GM23338 (cell line): ENCODE data around the gene SUGCT. TPM values are rescaled to one million over a fixed set of nuclear protein-coding genes. Genes with fewer than 3 reads are reported as not detected.

Experiments used
- ATAC-seq: fragments of 200-7000 bp; cut with Tn5 transposase; 3 replicates; pipeline ENCODE4 v1.9.1; 2020
- DNase-seq: peaks from one replicate; pipeline ENCODE4 v3.0.0-alpha.2; 2015; ENCODE audit warnings: low spot score
- H2AFZ ChIP-seq: fragments of 200-600 bp; sonication (generic); 2 replicates; pipeline ENCODE4 v1.8.0; 2016; ENCODE audit warnings: antibody characterized with exemption, mild to moderate bottlenecking, moderate library complexity
- H3F3A ChIP-seq: fragments of 200-600 bp; sonication (generic); replicated peaks from 2 replicates; pipeline ENCODE4 v1.8.0; 2017; ENCODE audit warnings: antibody characterized with exemption, mixed run types, low read depth
- H3K27ac ChIP-seq: fragments of 200-600 bp; sonication (generic); 2 replicates; pipeline ENCODE4 v1.6.1; 2016; ENCODE audit warnings: low read depth
- H3K27me3 ChIP-seq: fragments of 200-600 bp; sonication (generic); 2 replicates; pipeline ENCODE4 v1.8.0; 2016; ENCODE audit warnings: mild to moderate bottlenecking, mixed run types, moderate library complexity; ENCODE audit not compliant: insufficient read depth
- H3K36me3 ChIP-seq: fragments of 200-600 bp; sonication (generic); 2 replicates; pipeline ENCODE4 v1.8.0; 2016; ENCODE audit warnings: mild to moderate bottlenecking; ENCODE audit not compliant: insufficient read depth
- H3K4me1 ChIP-seq: fragments of 200-600 bp; sonication (generic); 2 replicates; pipeline ENCODE4 v1.8.0; 2016; ENCODE audit warnings: mild to moderate bottlenecking, moderate library complexity; ENCODE audit not compliant: insufficient read depth
- H3K4me2 ChIP-seq: fragments of 200-600 bp; sonication (generic); 2 replicates; pipeline ENCODE4 v1.7.1; 2017; ENCODE audit warnings: mixed run types
- H3K4me3 ChIP-seq: fragments of 200-600 bp; sonication (generic); 2 replicates; pipeline ENCODE4 v1.6.1; 2016; ENCODE audit warnings: mixed run types
- H3K79me2 ChIP-seq: fragments of 200-600 bp; sonication (generic); replicated peaks from 2 replicates; pipeline ENCODE4 v1.8.0; 2017; ENCODE audit warnings: mild to moderate bottlenecking; ENCODE audit not compliant: insufficient read depth
- H3K9me2 ChIP-seq: fragments of 200-600 bp; sonication (generic); 2 replicates; pipeline ENCODE4 v1.8.0; 2017; ENCODE audit not compliant: insufficient read depth
- H4K20me1 ChIP-seq: fragments of 200-600 bp; sonication (generic); replicated peaks from 2 replicates; pipeline ENCODE4 v1.8.0; 2017; ENCODE audit warnings: mild to moderate bottlenecking; ENCODE audit not compliant: insufficient read depth
- H3K27ac Mint-ChIP-seq: 2 replicates; pipeline ENCODE4 v1.8.0; 2020; ENCODE audit warnings: inconsistent platforms, mild to moderate bottlenecking, moderate library complexity, mixed read lengths
- H3K27me3 Mint-ChIP-seq: 3 replicates; pipeline ENCODE4 v1.8.0; 2022; ENCODE audit warnings: low read depth, mild to moderate bottlenecking, moderate library complexity, mixed read lengths, inconsistent platforms; ENCODE audit not compliant: insufficient read depth, poor library complexity
- H3K36me3 Mint-ChIP-seq: 3 replicates; pipeline ENCODE4 v1.8.0; 2021; ENCODE audit warnings: low read depth, mild to moderate bottlenecking, inconsistent platforms, moderate library complexity, mixed read lengths
- H3K4me1 Mint-ChIP-seq: 3 replicates; pipeline ENCODE4 v1.8.0; 2020; ENCODE audit warnings: mild to moderate bottlenecking, inconsistent platforms, mixed read lengths
- H3K4me3 Mint-ChIP-seq: 3 replicates; pipeline ENCODE4 v1.8.0; 2021; ENCODE audit warnings: moderate library complexity, mild to moderate bottlenecking, inconsistent platforms, mixed read lengths
- H3K9me3 Mint-ChIP-seq: 3 replicates; pipeline ENCODE4 v1.8.0; 2020; ENCODE audit warnings: moderate library complexity, mild to moderate bottlenecking, inconsistent platforms, mixed read lengths
- CREB1 ChIP-seq: fragments of 250-450 bp; sonication (Bioruptor Pico); IDR thresholded peaks from 2 replicates; pipeline ENCODE4 v1.5.0; 2020; ENCODE audit warnings: low read depth, mild to moderate bottlenecking, moderate library complexity
- EZH2 ChIP-seq: fragments of 200-600 bp; sonication (generic); IDR thresholded peaks from one replicate; pipeline ENCODE4 v1.8.0; 2017; ENCODE audit warnings: antibody characterized with exemption, mild to moderate bottlenecking, low read depth; ENCODE audit not compliant: unreplicated experiment
- EZH2phosphoT487 ChIP-seq: fragments of 200-600 bp; sonication (generic); IDR thresholded peaks from one replicate; pipeline ENCODE4 v1.8.1; 2018; ENCODE audit warnings: antibody characterized with exemption; ENCODE audit not compliant: unreplicated experiment
- JUNB ChIP-seq: IDR thresholded peaks from one replicate; pipeline ENCODE4 v1.6.1; 2016; ENCODE audit warnings: antibody characterized with exemption; ENCODE audit not compliant: unreplicated experiment
- NANOG ChIP-seq: IDR thresholded peaks from 2 replicates; pipeline ENCODE4 v1.6.1; 2016; ENCODE audit warnings: antibody characterized with exemption, borderline replicate concordance
- POLR2AphosphoS5 ChIP-seq: IDR thresholded peaks from 2 replicates; pipeline ENCODE4 v1.6.1; 2016; ENCODE audit warnings: antibody characterized with exemption, low read depth
- STAT1 ChIP-seq: IDR thresholded peaks from one replicate; pipeline ENCODE4 v1.6.1; 2016; ENCODE audit warnings: antibody characterized with exemption; ENCODE audit not compliant: unreplicated experiment
- ZNF114 ChIP-seq: fragments of 250-450 bp; sonication (Bioruptor Pico); IDR thresholded peaks from 2 replicates; pipeline ENCODE4 v1.5.0; 2020; ENCODE audit warnings: mild to moderate bottlenecking, moderate library complexity
- ZNF331 ChIP-seq: fragments of 250-450 bp; sonication (Bioruptor Pico); IDR thresholded peaks from 2 replicates; pipeline ENCODE4 v1.5.0; 2020; ENCODE audit warnings: low read depth, mild to moderate bottlenecking, moderate library complexity
- ZNF462 ChIP-seq: fragments of 250-450 bp; sonication (Bioruptor Pico); IDR thresholded peaks from 2 replicates; pipeline ENCODE4 v1.5.0; 2020; ENCODE audit warnings: mild to moderate bottlenecking, moderate library complexity
- polyA plus RNA-seq: library from polyadenylated mRNA; unstranded; fragments of >200 nt; fragmentation: Nextera tagmentation; extraction: Ambion mirVana; gene quantifications from 2 replicates; pipeline ENCODE4 v1.2.1, GENCODE V29; 2016
- total RNA-seq: library from RNA; depleted of rRNA; stranded (reverse); fragments of >200 nt; shearing (Covaris generic); gene quantifications from 2 replicates; pipeline ENCODE4 v1.2.3, GENCODE V29; 2014
- TF ChIP-seq, protein P1 (sequence below), 2 experiments: fragments of 200-600 bp in 1 of 2; sonication (generic) in 1 of 2; conservative IDR thresholded peaks; 2 replicates each; pipeline versions ENCODE4 v1.5.1 to v1.6.1; 2016 to 2017; ENCODE audit warnings: antibody characterized with exemption in 2 of 2, low read depth in 2 of 2, mild to moderate bottlenecking in 2 of 2, moderate library complexity in 1 of 2
- TF ChIP-seq, protein P2 (sequence below): IDR thresholded peaks from one replicate; pipeline ENCODE4 v1.6.1; 2018; ENCODE audit warnings: antibody characterized with exemption; ENCODE audit not compliant: unreplicated experiment

The SUGCT gene
- total and polyA plus RNA-seq, 2 experiments from 2014 or later: 4.2 to 5.6 TPM

DNA sequence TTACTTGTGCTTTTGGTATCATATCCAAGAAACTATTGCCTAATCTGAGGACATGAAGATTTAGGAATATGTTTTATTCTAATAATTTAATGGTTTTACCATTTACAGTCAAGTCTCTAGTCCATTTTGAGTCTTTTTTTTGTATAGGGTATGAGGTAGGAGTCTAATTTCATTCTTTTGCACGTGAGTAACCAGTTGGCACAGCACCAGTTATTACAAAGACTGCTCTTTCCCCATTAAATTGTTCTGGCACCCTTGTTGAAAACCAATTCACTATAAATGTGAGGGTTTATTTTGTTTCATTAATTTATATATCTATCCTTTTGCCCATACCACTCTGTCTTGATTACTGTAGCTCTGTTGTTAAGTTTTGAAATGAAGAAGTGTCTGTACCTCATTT is 381.6 kb downstream of the SUGCT start (continued):
- TF ChIP-seq, protein P1, sequence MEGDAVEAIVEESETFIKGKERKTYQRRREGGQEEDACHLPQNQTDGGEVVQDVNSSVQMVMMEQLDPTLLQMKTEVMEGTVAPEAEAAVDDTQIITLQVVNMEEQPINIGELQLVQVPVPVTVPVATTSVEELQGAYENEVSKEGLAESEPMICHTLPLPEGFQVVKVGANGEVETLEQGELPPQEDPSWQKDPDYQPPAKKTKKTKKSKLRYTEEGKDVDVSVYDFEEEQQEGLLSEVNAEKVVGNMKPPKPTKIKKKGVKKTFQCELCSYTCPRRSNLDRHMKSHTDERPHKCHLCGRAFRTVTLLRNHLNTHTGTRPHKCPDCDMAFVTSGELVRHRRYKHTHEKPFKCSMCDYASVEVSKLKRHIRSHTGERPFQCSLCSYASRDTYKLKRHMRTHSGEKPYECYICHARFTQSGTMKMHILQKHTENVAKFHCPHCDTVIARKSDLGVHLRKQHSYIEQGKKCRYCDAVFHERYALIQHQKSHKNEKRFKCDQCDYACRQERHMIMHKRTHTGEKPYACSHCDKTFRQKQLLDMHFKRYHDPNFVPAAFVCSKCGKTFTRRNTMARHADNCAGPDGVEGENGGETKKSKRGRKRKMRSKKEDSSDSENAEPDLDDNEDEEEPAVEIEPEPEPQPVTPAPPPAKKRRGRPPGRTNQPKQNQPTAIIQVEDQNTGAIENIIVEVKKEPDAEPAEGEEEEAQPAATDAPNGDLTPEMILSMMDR (conservative IDR thresholded peaks at IDR 0.05; ENCODE audit: low read depth in 2 of 2): no peak
- TF ChIP-seq ZNF331 (CRISPR knock-in tag): no peak

GRCh38 chr7:40519009-40519408 is 384.2 kb downstream of the SUGCT start:
- H3K36me3 ChIP-seq: no peaks in the 10 kb centered on the region
- no peaks in the 10 kb centered on the region for H3K4me1 ChIP-seq
- no peaks in the 10 kb centered on the region for H3K9me2 ChIP-seq
- no peaks in the 10 kb centered on the region for H3K27me3 Mint-ChIP-seq
- H4K20me1 ChIP-seq: no peaks in the 10 kb centered on the region
- H3K79me2 ChIP-seq: no peaks in the 10 kb centered on the region
- H3K27me3 ChIP-seq: no peaks in the 10 kb centered on the region
- no peaks in the 10 kb centered on the region for H3K9me3 Mint-ChIP-seq
- ATAC-seq (no peak), DNase-seq (no peak)
- H3K4me3 Mint-ChIP-seq: no peak overlapping the region
- H3K4me2 ChIP-seq: no peak overlapping the region
- no peak overlapping the region for H2AFZ ChIP-seq
- H3K27ac ChIP-seq: no peak overlapping the region
- no peaks in the 10 kb centered on the region for H3F3A ChIP-seq
- H3K36me3 Mint-ChIP-seq: no peaks in the 10 kb centered on the region
- H3K27ac Mint-ChIP-seq: no peak overlapping the region
- peaks cover 5% of the 10 kb centered on the region; the same call in 2 of the 3 replicates for H3K4me1 Mint-ChIP-seq
- no peak overlapping the region for H3K4me3 ChIP-seq
- TF ChIP-seq ZNF331 (CRISPR knock-in tag) (no peak), NANOG (no peak), EZH2 (no peak), CREB1 (CRISPR knock-in tag) (no peak), EZH2phosphoT487 (no peak), ZNF114 (CRISPR knock-in tag) (no peak), ZNF462 (CRISPR knock-in tag) (no peak), STAT1 (no peak), POLR2AphosphoS5 (no peak), JUNB (no peak)
- TF ChIP-seq, protein P2, sequence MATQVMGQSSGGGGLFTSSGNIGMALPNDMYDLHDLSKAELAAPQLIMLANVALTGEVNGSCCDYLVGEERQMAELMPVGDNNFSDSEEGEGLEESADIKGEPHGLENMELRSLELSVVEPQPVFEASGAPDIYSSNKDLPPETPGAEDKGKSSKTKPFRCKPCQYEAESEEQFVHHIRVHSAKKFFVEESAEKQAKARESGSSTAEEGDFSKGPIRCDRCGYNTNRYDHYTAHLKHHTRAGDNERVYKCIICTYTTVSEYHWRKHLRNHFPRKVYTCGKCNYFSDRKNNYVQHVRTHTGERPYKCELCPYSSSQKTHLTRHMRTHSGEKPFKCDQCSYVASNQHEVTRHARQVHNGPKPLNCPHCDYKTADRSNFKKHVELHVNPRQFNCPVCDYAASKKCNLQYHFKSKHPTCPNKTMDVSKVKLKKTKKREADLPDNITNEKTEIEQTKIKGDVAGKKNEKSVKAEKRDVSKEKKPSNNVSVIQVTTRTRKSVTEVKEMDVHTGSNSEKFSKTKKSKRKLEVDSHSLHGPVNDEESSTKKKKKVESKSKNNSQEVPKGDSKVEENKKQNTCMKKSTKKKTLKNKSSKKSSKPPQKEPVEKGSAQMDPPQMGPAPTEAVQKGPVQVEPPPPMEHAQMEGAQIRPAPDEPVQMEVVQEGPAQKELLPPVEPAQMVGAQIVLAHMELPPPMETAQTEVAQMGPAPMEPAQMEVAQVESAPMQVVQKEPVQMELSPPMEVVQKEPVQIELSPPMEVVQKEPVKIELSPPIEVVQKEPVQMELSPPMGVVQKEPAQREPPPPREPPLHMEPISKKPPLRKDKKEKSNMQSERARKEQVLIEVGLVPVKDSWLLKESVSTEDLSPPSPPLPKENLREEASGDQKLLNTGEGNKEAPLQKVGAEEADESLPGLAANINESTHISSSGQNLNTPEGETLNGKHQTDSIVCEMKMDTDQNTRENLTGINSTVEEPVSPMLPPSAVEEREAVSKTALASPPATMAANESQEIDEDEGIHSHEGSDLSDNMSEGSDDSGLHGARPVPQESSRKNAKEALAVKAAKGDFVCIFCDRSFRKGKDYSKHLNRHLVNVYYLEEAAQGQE: no peak
- TF ChIP-seq, protein P1 (conservative IDR thresholded peaks at IDR 0.05; ENCODE audit: low read depth in 2 of 2): no peak
